Erythroblast (primary cell): ENCODE measurements around the gene MAN2A2.

Experiments used
- GATA1 ChIP-seq: IDR thresholded peaks from 2 replicates; pipeline ENCODE4 v1.6.1; 2011; ENCODE audit warnings: low read depth, mild to moderate bottlenecking, control low read depth, low read length, moderate library complexity
- POLR2A ChIP-seq: IDR thresholded peaks from 2 replicates; pipeline ENCODE4 v1.6.1; 2011; ENCODE audit warnings: mild to moderate bottlenecking, low read length

GRCh38 chr15:90892498-90893174 is 10.5 kb upstream of the MAN2A2 start:
- TF ChIP-seq POLR2A (no peak), GATA1 (no peak)
